Adrenal gland (tissue), 12 donors: ENCODE results near the gene BRSK1. TPM values are rescaled to one million over a fixed set of nuclear protein-coding genes. Genes with fewer than 3 reads are reported as not detected.

Experiments used
- DNase-seq, 7 donors: peaks; one replicate each; pipeline ENCODE4 v3.0.0-alpha.2; 2019 to 2020
- H3K27ac ChIP-seq, 5 donors: fragments of 200-600 bp; sonication (generic) in 4 of 5; 1 replicate in 3 of 5; 2 replicates in 2 of 5; pipeline versions ENCODE4 v1.5.1 to v1.8.0; 2016 to 2020; ENCODE audit warnings: mild to moderate bottlenecking in 1 of 5
- H3K27me3 ChIP-seq: fragments of 200-600 bp; 2 replicates; pipeline ENCODE4 v1.8.0; 2021
- H3K36me3 ChIP-seq, 2 donors: fragments of 200-600 bp; replicated peaks in 1 of 2; 1 replicate in 1 of 2; 2 replicates in 1 of 2; pipeline versions ENCODE4 v1.5.1 to v1.8.0; 2018 to 2022
- H3K4me1 ChIP-seq, 2 donors: fragments of 200-600 bp; replicated peaks in 1 of 2; 1 replicate in 1 of 2; 2 replicates in 1 of 2; pipeline versions ENCODE4 v1.5.1 to v1.8.0; 2018 to 2021
- H3K4me3 ChIP-seq, 4 donors: fragments of 200-600 bp; sonication (generic) in 3 of 4; one replicate each; pipeline ENCODE4 v1.5.1; 2016 to 2018
- H3K9me3 ChIP-seq, 3 donors: fragments of 200-600 bp; sonication (generic) in 1 of 3; replicated peaks in 1 of 3; 1 replicate in 2 of 3; 2 replicates in 1 of 3; pipeline versions ENCODE4 v1.5.1 to v1.8.0; 2016 to 2021
- CTCF ChIP-seq, 6 experiments: fragments of 450-650 bp in 4 of 6; fragments of 200-600 bp in 2 of 6; sonication (generic) in 1 of 6; IDR thresholded peaks; 1 replicate in 5 of 6; 2 replicates in 1 of 6; pipeline versions ENCODE4 v1.5.1 to v1.8.0; 2016 to 2021; ENCODE audit warnings: antibody characterized with exemption in 6 of 6, mild to moderate bottlenecking in 2 of 6, moderate library complexity in 1 of 6
- POLR2A ChIP-seq, 2 donors: fragments of 450-650 bp; IDR thresholded peaks; one replicate each; pipeline ENCODE4 v1.6.1; 2017; ENCODE audit warnings: antibody characterized with exemption in 2 of 2, mild to moderate bottlenecking in 2 of 2, moderate library complexity in 1 of 2
- WGBS, 4 donors: extraction: QIAGEN DNeasy Blood & Tissue Kit in 2 of 4; methylation state at CpG; one replicate each; pipeline versions ENCODE4 v1.1.5 to v1.1.7; 2013 to 2017; 5-methylcytosine and 5-hydroxymethylcytosine counted together
- intact Hi-C, 2 donors: fragments of 100-400 bp; cut with DNase I; formaldehyde crosslinking; loops; one replicate each; pipeline versions ENCODE4 v1.14.1 to v1.15.0; 2022 to 2023
- polyA plus RNA-seq, 3 donors: library from polyadenylated mRNA; stranded (reverse); fragments of 200-250 nt in 2 of 3; fragments of 350-450 nt in 1 of 3; fragmentation: Illumina TruSeq in 1 of 3; extraction: RNeasy Lipid Tissue Mini Kit (QIAGEN cat#74804) in 1 of 3; gene quantifications; one replicate each; pipeline ENCODE4 v1.2.3, GENCODE V29; 2013 to 2014
- total RNA-seq, 9 donors: library from RNA; depleted of rRNA in 4 of 9; stranded (reverse); fragments of >200 nt in 4 of 9; fragments of 120-200 nt in 1 of 9; fragmentation: NEBNext Ultra II Directional in 1 of 9; extraction: Animal tissue kit (Norgen Biotek cat#: 25700) in 1 of 9; gene quantifications; one replicate each; pipeline versions ENCODE4 v1.1.0 to v1.2.4, GENCODE V29; 2013 to 2023
- donor health status: healthy with polysubstance abuse.
- donor health status: Bipolar disorder and iron deficiency.
- donor health status: DM: yes; HTN: yes; CAD: no.
- donor health status: DM: no; HTN: no; CAD: no.
- donor health status: DM: no; HTN: no; CAD: no.
- donor health status: DM: yes; HTN: yes; CAD: no.

Gene BRSK1
- total and polyA plus RNA-seq, 12 donors: 2.0 to 64.3 (median 13.6) TPM

- intact Hi-C loops: loop anchor here in 1 of 2 donors (1.0 kb wide), 1 partner anchor 9 kb away; no protein-coding TSS in a partner anchor
- TF ChIP-seq CTCF (IDR thresholded peaks at IDR 0.05): no peak
- no peak for TF ChIP-seq POLR2A (IDR thresholded peaks at IDR 0.05)
- peaks cover 0 to 70% of the 10 kb centered on the region in 2 donors for H3K36me3 ChIP-seq
Observed at GRCh38 chr19:55245236-55245904, 38.4 kb upstream of the BRSK1 start.

GRCh38 chr19:55246462-55247451 lies 37.0 kb upstream of the BRSK1 start:
- H3K27ac ChIP-seq: peak overlapping the region in 1 of 5 donors; percentile 66
- TF ChIP-seq POLR2A (IDR thresholded peaks at IDR 0.05) (no peak), CTCF (IDR thresholded peaks at IDR 0.05) (no peak)
- H3K9me3 ChIP-seq: no peaks in the 10 kb centered on the region
- no peaks in the 10 kb centered on the region for H3K27me3 ChIP-seq
- intact Hi-C loops: no loop called here
- peak in 2 of 7 donors; percentile 13 to 20 for DNase-seq
- H3K36me3 ChIP-seq: peaks cover 0 to 58% of the 10 kb centered on the region in 2 donors
- H3K4me3 ChIP-seq: no peak overlapping the region
- H3K4me1 ChIP-seq: peaks cover 3 to 34% of the 10 kb centered on the region in 2 donors
- 88 to 91% (median 90%) methylated on average over 29 to 40 of the region's 40 CpGs for WGBS, 4 donors

More at GRCh38 chr19:55245236-55245904, 38.4 kb upstream of the BRSK1 start:
- no peak for DNase-seq
- Histone ChIP-seq H3K27me3 (no peaks in the 10 kb centered on the region), H3K9me3 (no peaks in the 10 kb centered on the region), H3K27ac (no peak overlapping the region), H3K4me3 (no peak overlapping the region), H3K4me1 (peaks cover 0 to 23% of the 10 kb centered on the region in 2 donors)
- 90 to 95% (median 93%) methylated on average over 4 to 23 of the region's 23 CpGs for WGBS, 4 donors

- peaks cover 7 to 43% of the 10 kb centered on the region in 2 donors for H3K4me1 ChIP-seq
- WGBS, 4 donors: 45 to 56% (median 47%) methylated on average over 5 to 10 of the region's 10 CpGs
Observed at GRCh38 chr19:55247621-55248099, 36.1 kb upstream of the BRSK1 start.

More at GRCh38 chr19:55247621-55248099, 36.1 kb upstream of the BRSK1 start:
- H3K27ac ChIP-seq: peak overlapping the region in 2 of 5 donors; percentile 8 to 66
- H3K9me3 ChIP-seq: no peaks in the 10 kb centered on the region
- peaks cover 0 to 49% of the 10 kb centered on the region in 2 donors for H3K36me3 ChIP-seq
- H3K4me3 ChIP-seq: no peak overlapping the region
- peak in 3 of 7 donors; percentile 13 to 78 (median 17) for DNase-seq
- intact Hi-C loops: no loop called here
- TF ChIP-seq POLR2A (IDR thresholded peaks at IDR 0.05) (no peak), CTCF (IDR thresholded peaks at IDR 0.05) (no peak)
- no peaks in the 10 kb centered on the region for H3K27me3 ChIP-seq
